RPMI8226 (cell line): ENCODE measurements around the gene PLVAP.

Experiments used
- DNase-seq: peaks from one replicate; pipeline ENCODE4 v3.0.0-alpha.2; 2015

PLVAP gene

DNA sequence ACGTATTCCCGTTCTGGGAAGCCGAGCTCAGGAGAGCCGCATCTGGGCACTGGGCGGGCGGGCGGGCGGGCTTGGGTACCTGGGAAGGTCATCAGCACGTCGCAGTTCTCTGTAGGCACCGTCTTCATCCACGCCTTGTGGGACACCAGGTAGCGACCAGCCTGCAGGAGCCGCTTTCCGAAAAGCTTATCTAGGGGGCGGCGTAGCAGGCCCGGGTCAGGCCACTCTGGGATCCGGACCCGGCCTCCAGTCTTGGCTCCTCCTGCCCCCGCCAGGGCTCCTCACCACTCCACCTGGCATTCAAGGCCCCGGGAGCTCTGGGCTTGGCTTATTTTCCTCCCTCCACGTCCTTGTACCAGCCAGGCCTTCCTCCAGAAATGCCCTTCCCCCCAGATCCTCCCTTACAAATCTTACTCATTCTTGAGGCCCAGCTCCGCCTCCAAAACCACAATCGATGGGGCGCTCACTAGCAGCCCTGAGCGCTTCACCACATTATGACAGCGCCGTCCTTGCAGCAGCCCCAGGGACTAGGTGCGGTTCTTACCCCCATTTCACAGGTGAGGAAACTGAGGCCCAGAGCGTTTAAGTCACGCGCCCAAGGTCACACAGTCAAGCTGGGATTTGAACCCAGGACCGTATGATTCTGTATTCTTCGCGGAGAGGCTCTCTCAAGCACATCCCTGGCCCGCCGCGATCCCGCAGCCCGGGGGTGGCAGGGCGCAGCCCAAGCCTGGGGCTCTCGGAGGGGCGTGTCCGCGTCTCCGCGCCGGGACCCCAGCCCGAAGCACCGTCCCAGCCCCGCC, 43.3 kb downstream of the PLVAP start:
- DNase-seq, result peak; percentile 81

DNA sequence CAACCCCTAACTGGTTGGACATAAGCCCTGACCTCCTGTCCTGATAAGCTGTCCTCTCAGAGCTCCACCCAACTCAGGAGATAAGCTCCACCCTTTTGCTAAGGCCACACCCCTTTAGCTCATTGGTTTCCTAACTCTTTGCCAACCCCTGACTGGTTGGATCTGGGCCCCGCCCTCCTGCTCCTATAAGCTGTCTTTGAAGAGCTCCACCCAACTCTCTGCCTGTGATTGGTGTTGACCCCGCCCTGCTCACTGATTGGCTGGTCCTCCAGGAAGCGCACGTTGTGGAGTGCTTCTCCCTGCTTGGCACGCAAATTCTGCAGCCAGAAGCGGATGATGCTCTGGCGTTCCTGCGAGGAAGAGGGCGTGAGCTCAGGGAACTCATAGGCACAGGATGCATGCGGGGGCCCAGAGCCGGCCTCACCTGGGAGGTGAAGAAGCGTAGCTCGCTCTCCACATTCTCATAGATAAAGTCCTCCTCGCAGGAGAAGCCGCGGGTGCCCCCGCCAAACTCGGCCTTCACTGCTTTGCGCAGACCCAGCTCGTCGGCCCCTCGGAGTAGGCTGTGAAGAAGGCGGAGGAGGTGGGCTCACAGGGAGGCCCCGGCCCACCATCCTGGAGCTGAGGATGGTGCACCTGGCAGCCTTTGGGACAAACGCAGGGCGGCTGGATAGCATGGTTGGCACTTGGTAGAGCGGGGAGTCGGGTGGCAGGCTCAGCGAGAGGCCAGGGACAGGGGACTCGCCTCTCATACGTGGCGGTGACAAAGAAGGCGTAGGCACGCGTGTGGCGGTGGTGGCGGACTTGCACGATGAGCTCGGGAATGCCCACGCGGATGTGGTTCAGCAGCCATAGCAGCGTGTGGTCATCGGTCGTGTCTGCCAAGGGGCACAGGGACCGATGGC, 44.2 kb downstream of the PLVAP start:
- DNase-seq, result peak; percentile 31

DNA sequence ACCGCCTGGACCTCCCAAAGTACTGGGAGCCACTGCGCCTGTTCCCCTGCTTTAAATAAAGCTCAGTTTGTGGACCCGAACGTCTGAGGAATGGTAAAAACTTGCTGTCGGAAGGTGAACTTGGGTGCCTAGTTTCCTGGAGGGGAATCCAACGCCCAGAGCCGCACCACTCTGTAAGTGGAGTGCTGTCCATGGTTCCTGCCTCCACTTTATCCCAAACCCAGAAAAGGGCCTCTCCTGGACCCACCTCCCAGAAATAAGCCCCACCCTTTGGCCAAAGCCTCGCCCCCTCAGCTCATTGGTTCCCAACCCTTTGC, 44.8 kb downstream of the PLVAP start:
- DNase-seq, result no peak

DNA sequence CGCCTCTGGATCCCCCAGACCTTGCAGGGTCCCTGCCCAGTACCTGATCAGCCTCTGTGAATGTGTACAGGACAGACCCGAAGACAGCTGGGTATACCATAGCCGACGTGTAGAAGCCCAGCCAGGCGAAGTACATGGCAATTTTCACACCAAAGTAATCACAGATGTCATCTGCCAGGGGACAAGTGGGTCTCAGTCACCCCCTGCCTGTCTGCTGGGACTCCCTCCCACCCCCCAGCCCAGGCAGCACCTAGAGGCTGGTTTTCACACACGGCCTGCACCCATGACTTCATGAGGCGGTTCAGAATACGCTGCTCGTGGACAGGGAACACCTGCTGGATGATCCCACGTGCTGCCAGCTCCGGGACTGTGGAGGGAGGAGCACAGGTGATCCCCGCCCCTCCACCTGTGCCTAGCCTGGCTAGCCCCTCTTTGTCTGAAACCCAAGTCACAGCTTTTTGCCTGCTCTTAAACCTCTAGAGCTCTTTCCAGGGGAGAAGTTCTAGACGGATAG, 46.0 kb downstream of the PLVAP start:
- no peak for DNase-seq

DNA sequence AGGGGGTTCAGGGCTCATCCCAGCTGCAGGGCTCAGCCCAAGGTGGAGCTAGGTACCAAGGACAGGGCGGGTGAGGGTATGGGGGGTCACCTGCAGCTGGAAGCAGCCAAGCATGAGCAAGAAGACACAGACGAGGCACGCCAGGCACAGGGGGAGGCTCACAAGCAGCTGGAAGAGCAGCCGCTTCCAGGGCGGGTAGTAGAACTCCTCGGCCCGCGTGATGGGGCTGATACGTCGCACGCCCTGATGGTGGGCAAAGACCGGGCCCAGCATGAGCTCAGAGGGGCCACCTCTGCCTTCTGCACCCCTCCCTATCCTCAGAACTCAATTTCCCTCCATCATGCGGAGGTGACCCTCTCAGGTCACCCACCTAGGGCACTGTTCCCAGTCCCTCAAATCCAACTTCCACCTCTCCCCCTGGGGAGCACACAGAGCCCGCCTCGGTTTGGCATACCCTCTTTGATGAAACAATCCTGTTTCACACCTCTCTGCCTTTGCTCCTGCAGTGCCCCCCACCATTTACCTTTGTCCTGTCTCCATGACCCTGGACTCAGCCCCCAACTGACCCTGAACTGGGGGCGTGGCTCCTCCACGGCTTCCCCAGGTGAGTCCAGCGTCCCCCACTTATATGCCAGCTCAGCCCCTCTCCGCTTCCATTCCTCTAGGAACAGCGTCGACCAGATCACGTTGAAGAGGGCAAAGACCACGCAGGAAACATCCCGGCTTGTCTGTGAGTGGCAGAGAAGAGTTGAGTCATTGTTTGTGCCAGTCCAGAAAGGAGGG, 46.7 kb downstream of the PLVAP start:
- no peak for DNase-seq

DNA sequence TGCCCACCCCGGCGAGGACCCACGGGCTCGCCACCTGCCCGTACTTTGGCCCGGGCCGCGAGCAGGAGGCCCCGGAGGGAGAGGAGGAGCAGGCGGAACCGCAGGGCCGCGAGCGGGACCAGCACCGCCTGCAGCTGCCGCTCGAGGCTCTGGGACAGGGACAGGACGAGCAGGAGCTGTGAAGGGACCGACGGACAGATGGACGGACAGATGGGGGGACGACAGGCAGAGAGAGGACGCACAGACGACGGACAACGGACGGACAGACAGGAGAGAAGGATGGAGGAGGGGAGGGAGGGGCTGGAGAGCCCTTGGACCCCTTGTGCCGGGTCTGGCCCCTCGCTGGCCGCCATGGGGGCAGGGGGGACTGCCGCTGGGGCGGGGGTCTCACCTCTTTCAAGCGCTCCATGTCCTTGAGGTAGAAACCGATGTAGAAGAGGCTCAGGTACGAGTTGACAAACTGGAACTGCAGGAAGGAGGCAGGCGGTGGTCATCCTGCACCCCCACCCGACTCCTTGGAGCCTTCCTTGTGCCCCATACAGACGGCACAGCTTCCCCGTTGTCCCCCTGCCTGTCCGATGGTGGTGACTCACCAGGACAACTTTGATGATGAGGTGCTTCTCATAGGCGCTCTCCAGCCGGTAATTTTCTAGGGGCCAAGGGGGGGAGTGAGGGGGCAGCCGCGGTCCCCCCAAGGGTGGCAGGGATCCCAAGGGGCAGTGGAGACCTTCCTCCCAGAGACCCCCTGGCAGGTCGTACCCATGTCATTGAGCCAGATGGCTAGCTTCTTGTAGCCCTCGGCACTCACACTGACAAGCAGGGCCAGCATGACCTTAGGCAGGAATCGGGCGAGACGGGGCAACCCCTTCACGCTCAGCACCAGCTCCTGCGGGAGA, 47.5 kb downstream of the PLVAP start:
- no peak for DNase-seq

DNA sequence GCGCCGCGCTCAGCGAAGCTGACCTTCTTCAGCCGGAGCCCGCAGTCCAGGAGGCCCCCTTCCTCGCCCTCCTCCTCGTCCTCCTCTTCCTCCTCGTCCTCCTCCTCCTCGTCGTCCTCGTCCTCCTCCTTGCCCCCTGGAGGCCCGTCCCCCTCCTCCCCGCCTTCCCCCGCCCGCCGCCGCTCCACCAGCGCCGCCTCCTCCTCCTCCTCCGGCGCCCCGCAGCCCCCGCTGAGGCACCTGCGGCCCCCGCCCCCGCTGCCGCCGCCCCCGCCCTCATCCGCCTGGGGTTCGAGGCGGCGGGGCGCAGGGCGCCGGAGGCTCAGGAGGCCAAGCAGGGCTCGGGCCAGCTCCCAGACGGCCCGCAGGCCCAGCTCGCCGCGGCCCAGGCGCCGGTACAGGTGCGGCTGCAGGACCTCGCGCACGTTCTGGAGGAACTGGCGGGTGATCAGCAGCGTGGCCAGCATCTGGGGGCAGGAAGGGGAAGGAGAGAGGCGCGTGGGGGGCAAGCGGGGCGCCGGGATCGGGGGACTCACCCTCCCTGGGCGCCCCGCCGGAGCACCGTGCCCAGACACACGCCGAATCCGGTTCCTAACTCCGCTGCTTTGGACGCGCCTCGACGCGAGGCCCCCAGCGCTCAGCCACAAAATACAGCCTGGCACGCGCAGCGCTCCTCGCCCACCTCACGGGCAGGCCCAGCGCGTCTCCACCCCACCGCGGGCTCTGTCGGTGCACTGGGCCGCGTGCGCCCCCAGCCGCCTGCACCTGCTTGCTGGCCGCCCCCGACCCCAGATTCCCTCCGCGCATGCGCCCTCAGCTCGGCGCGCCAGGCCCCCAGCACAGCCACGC, 48.4 kb downstream of the PLVAP start:
- no peak for DNase-seq

DNA sequence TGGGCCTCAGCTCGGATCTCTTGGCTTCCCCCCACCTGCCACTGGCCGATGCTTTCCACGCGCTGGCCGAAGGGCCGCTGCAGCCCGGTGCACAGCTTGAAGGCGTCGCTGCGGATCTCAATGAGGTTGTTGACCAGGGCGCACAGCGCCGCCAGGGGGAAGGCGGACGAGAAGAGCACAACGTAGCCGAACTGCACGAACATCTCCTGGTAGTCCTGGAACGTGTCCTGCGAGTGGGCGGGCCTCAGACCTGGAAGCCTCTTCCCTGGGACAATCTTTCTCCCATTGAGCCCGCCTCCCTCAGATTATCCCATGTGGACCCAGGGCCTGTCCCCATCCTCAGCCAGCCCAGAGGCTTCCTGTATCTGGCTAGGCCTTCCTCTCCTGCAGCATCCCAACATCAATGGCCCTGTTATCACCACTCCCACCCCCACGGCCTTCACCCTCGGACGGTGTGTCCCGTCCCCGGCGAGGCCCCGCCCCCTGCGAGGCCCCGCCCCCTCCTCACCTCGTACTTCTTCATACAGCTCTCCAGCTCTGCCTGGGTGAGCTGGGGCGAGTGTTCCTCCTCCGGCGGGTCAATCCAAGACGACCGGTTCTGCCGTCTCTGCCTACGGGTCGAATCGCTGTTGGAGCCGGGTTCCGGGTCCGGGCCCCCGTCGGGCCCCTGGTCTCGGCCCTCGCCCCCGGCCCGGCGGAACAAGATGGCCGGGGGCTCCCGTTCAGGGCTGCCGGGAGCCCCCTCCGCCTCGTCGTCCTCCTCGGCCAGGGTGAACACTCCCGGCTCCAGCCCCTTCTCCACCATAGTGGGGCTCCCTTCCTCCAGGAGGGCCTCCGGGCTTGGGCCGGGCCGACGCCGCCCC, 49.3 kb downstream of the PLVAP start:
- DNase-seq, result no peak

DNA sequence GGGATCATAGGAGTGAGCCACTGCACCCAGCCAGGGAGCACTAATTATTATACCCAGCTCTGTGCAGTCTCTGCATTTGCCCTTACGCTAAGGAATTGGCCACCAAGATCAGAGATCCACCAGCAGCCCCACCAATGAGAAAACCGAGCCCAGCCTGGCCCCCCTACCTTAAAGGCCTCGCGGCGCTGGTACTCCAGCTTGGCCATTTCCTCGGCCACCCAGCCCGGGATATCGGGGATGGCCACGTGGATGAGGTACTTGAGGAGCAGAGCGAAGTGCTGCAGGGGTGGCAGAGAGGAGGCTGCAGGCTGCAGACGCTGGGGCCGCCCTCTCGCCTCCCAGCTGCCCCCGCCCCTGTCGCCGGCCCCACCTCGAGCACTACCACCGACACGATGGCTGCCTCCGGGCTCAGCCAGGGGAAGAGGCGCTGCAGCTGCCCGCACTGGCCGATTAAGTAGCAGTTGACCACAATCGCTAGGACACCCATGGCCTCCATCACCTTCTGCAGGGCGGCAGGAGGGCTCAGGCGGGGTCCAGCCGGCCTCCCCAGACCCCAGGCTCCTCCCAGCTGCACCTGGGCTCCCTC, 50.0 kb downstream of the PLVAP start:
- no peak for DNase-seq

DNA sequence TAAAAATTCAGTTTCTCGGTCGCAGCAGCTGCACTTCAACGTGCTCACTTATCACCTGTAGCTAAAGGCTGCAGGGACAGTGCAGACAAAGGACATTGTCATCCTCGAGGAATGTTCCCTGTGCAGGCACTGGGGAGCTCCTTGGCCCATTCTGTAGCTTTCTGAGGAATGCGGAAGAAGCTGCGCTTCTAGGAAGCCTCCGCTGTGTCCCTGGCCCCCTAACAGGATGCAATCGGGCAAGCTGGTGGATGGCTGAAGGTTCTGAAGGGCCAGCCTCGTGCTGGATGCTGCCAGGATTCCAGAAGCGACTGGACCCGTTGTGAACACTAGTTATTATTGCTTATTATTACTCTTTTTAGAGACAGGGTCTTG, 50.6 kb downstream of the PLVAP start:
- no peak for DNase-seq

DNA sequence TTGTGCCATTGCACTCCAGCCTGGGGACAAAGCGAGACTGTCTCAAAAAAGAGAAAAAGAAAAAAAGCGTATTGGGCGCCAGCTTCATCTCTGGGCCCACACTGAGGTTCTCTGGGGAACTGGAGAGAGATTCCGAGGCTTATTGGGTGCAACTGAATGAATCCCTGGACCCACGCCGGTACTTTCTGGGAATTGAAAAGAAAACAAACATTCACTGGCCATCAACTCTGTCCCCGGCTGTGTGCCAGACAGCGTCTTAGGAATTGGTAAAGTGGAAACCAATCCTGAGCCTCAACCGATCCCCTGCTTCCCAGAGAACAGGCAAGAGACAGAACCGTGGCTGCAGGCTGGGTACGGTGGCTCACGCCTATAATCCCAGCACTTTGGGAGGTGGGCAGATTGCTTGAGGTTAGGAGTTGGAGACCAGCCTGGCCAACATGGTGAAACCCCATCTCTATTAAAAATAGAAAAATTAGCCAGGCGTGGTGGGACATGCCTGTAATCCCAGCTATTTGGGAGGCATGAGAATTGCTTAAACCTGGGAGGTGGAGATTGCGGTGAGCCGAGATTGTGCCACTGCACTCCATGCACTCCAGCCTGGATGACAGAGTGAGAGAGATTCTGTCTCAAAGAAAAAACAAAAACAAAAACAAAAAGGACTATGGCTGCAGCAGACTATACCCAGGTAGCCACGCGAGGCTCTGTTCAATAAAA, 51.1 kb downstream of the PLVAP start:
- no peak for DNase-seq

DNA sequence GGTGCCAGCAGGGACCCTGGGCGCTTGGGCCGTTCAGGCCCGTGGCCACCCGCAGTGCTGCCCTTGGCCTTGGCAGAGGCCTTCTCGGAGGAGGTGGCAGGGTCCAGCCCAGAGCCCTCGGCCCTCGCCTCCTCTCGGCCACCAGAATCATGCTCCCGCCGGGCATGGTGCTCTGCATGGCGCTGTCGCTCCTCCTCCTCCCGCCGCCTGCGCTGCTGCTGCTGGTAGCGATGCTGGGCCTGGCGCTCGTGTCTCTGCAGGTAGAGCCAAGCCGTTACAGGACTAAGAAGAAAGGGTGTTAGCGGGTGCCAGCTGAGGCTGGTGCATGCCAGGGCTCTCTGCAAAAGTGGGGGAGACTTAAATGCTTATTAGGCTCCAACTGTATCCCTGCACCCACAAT, 52.0 kb downstream of the PLVAP start:
- DNase-seq, result no peak

DNA sequence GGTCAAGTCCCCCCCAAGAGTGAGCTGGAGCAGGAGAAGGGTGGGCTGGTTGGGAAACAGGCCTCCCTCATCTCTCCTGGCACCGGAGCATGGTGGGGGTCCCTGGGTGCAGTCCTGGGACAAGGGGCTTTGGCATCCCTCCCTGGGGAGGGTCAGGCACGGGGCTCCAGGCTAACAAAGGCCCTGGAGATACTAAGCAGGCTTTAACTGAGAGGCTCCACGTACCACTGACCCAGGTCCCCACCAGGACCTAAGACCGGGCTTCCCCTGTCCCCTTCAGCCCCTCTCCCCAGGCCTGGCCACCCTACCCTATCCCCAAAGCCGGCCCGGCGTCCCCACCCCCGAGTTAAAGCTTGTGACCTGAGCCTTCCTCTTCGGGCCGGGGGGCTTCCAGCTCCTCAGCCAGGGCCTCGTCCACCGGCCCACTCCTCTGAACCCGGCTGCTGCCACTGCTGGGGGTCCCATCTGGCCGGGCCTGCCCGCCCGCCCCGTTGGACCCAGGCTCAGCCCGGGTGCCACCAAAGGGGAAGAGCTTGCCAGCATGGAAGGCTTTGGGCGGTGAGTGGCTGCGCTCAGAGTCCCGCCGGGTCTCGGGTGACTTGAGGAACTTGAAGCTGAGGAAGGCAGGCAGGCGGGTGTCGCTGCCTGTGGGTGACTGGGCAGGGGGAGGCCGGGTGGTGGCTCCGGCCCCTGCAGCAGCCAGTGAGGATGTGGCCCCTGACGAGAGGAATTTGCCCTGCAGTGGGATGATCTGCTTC, 52.6 kb downstream of the PLVAP start:
- DNase-seq, result no peak

DNA sequence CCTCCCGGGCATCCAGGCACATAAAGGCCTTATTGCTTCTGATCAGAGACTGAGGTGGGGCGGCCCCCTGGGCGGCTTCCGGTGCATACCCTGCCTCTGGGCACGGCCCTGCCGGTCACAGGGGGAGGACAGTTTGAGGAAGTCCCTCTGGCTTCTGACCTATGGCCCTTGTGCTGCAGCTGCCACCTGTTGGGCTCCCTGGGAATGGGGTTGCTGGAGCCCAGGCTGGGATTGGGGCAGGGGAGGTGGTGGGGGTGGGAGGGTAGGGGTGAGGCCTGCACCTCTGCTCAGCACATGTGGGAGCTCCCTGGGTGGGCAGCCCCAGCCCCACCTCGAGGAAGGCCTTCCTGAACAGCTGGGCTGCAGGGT, 53.2 kb downstream of the PLVAP start:
- DNase-seq, result no peak

DNA sequence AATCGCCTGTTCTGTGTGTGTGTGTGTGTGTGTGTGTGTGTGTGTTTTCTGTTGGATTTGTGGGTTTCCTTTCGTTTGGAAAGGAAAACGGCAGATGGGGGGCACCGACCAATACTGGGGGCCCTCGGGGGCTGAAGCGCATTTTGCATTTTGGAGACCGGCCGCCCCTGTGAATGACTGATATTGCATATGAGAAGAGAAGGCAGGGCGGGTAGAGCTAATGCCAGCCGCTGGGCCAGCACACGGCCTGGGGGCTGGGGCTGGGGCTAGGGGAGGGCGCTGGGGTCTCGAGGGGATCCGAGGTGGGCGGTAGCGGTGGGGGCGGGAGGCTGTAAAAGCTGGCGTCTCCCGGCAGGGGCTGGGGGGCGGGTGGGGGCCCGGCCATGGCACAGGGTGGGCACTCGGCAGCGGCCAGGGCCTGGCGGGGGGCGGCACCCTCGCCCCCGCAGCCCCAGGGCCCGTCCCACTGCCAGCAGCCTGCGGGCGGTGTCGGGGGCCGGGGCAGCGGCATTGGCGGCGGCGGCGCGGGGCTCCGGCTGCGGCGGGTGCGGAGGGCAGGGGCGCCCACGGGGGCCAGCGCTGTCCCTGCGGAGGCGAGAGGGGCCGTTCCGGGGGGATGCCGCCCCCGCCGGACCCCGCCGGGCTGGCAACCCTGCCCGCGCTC, 53.7 kb downstream of the PLVAP start:
- no peak for DNase-seq

DNA sequence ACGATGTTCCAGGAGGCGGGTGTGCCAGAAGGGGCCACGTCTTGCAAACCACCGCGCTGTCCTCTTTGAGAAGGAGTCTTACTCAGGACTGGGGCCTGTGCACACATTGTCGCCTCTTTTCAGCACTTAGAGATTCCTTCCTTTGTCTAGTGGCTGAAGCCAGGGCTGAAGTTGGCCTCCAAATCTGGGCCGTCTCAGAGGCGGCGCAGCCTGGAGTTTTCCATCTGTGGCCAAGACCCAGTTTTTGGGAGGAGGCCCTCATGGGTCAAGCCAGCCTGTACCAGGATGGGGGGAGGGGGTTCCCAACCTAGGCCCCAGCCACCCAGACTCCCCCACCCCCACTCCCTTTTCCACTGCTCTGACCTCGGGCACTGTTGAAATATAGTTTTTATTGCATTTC, 54.3 kb downstream of the PLVAP start:
- DNase-seq, result no peak

DNA sequence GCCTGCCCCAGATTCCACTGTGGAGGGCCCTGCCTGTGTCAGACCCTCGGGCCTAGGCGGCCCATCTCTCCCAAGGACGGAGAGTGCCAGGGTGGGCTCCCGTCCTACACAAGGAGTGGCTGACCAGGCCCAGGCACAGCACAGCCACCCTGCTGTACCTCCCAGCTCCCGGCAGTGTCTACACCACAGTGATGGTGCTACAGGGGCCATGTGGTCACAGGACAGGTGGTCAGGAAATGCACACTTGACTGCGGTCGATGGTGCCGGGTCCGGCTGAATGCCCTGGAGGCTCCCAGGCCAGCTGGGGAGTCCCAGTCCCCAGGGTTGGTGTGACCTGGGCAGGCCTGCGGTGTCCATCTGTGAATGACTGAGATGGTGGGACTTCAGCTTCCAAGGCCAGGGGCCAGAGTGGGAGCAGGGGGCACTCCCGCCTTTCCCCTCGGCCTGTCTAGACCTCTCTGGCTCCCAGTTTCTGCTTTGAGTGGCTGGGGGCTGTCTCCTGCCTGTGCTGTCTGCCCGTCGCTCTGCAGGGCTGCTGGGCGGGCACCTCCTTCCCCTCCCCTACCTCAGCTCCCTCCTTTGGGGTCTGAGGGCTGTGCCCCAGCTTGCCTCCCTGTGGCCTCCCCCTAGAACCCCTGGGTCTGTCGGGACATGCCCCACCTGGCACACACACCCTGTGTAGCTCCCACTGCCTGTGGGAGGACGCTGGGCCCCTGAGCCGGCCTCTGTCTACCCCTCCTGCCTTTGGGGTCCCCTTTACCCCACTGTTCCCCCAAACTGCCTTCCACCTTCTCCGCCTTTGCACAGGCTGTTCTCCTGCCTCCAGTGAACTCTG, 55.3 kb downstream of the PLVAP start:
- no peak for DNase-seq
